Left lobe of liver (tissue), 2 donors: ENCODE measurements around the gene ROBO1. TPM values are rescaled to one million over a fixed set of nuclear protein-coding genes. Genes with fewer than 3 reads are reported as not detected.
"Not testable (repeated sequence)": the region's sequence is repeated elsewhere in the genome, so short reads cannot be mapped to it uniquely, and the experiment has no call there.

Source experiments
- ATAC-seq: fragments of 200-7000 bp; cut with Tn5 transposase; one replicate; pipeline ENCODE4 v1.9.1; 2020; ENCODE audit warnings: mild to moderate bottlenecking, moderate library complexity
- DNase-seq: peaks from one replicate; pipeline ENCODE4 v3.0.0-alpha.2; 2020; ENCODE audit warnings: low spot score
- total RNA-seq: library from RNA; stranded (reverse); gene quantifications from one replicate; pipeline ENCODE4 v1.2.1, GENCODE V29; 2021
- donor health status: DM: no; HTN: no; CAD: no; lungs with moderate emphysema.
- donor health status: DM: no; HTN: yes; CAD: no.

The ROBO1 gene
- total RNA-seq, 1 donor from 2014 or later: 3.1 TPM

DNA sequence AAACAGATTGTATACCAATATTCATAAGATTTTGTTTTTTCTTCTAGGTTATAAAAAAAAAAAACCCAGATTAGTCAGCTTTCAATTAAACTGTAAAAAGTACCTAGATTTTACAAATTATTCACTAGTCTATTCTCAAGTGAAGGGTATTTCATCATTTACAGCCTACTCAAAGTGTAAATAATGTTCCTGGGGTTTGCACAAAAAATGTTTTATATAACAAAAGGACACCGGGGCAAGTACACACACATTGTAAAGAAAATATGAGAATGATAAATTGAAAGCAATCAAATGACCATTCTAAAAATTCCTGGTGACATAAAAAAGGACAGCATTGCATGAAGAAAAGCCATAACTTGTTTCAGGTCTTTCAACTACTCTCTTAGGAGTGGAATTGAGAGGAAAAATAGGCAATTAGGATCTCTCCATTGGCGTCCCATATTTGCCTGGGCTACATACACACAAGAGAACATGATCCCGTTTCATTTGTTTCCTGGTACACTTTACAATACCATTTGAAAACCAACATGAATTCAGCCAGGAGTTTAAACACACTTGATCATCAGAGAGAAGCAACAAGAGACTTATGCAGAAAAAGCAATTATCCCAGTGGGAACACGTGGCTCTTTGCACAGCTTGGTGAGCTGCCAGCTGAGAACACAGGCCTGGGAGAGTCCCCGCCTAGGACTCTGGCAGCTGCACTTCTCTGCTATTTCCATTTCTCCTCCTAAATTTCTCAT lies 1039.2 kb downstream of the ROBO1 start:
- ATAC-seq: peak; percentile 44
- peak; percentile 47 for DNase-seq

DNA sequence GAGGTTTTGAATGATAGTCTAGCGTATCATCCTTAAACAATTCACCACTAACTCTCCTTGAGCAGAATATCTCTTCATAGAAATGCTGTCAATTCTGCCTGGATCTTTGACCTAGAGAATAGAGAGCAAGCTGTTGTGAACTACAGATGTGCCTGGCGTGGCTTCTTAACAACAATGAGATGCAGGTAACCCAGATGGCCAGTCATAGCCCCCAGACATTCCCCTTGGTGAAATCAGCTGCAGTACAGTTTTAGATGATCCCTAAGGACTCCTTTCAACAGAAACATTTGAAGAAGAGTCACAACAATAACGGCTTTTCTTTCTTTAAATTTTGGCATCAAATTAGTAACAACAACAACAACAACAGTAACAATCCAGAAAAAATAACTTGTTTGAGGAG lies 1041.3 kb downstream of the ROBO1 start:
- no peak for ATAC-seq
- no peak for DNase-seq

DNA sequence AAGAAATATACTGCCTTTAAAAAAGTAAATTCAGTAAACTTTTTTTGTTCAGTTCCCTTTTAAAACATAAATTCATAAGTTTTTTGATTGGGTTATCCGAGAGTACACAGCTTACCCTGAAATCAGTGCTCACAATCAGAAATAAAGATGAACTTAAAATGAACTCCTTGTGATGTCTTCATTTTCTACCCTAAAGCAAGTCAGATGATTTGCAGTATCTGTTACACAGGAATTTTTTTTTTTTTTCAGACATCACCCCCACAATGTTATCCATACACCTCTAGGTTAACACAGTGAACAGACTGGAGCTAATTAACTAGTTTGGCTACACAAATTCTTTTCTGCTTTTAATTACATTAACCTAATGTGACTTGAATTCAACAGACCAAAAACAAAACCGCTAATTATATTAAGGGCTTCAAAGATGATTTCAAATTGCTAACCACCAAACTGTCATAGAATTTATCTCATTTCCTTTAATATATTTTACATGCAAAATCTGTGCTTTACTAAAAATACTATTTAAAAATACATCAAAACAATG lies 1042.0 kb downstream of the ROBO1 start:
- no peak for DNase-seq

DNA sequence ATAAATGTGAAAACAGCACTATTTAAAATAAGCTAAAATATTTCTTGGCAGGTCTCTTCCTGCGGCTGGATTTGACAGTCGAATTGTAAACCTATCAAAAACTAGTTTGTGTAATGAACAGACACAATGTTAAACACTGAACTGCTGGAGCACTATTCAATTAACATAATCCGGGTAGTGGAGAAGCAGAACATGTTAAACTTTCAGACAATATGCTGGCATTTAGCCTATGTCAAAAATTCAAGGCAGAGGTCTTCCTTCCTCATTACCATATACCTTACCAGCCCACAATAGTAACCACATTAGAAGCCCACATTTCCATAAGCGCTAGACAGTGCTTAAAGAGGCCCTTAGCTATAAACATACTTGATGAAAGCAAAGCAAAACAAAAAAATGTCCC lies 1042.9 kb downstream of the ROBO1 start:
- ATAC-seq (no peak), DNase-seq (no peak)

More for the DNA sequence above, 1042.0 kb downstream of the ROBO1 start:
- no peak for ATAC-seq

DNA sequence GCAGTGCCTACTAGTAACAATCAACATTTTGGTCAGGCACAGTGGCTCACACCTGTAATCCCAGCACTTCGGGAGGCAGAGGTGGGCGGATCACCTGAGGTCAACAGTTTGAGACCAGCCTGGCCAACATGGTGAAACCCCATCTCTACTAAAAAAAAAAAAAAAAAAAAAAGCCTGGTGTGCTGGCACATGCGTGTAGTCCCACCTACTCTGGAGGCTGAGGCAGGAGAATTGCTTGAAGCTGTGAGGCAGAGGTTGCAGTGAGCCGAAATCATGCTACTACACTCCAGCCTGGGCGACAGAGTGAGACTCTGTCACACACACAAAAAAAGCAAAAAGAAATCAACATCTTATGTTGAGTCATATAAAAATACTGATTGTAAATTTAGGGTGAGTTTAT lies 1043.4 kb downstream of the ROBO1 start:
- DNase-seq, ATAC-seq: not testable (repeated sequence)

DNA sequence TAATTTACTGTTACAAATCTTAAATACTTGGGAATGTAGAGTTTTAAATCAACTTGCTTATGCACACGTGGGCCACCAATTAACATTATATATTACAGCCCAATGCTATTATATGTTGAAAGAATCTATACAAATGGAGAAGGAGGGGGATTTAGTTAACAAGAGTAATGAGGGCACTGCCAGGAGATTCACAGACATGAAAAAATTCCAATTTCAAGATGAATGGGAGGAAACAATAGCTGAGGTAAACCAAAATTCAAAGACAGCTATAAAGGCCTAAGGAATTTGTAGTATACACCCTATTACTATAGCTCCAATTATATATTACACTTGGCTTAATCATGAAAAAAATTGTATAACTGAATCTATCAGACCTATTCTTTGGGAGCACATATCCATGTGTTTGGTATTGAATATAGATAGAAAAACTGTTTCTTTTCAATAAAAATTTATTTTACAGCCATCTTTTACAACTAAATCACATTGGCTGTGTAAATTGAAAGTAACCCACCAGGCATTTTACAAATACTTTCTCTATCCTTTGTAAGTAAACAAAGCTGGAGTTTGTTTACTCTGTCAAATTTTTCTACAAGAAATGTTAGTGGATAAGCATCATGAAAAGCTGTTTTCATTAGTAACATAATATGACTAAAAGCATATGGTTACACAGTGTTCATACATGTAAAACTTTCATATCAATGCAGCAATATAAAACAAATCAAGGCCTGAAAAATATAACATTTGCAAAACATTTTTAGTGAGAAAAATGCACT lies 1045.8 kb downstream of the ROBO1 start:
- ATAC-seq: no peak

DNA sequence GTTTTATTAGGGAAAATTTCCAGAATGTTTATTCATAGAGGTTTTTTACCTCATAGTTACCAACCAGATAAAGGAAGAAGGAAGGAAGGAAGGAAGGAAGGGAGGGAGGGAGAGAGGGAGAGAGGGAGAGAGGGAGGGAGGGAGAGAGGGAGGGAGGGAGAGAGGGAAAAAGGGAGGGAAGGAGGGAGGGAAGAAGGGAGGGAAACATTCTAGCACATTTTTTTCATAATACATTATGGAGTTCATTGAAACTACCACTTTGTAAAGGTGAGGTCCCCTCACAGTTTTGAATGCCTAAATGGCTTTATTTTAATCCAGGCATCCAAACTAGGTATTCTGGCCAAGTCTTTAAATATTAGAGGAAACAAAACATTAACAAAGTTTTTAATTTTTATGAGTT lies 1049.1 kb downstream of the ROBO1 start:
- no peak for DNase-seq

More for the DNA sequence above, 1045.8 kb downstream of the ROBO1 start:
- DNase-seq: no peak

DNA sequence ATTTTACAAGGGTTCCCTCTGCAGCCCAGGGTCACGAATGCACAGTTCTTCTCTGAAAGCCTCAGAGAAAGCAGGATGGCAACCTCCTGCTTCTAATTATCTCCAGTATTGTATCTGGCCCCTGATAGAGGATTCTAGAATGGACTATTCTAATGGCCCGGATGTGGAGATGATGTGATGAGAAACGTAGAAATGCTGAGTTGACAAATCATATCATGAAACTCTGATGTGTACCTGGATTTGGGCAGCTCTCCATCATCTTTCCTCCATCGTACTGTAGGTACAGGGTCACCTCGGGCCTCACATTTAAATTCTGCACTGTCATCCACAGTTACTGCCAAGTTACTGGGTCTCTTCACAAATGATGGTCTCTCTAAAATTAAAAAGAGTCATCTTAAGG lies 1050.8 kb downstream of the ROBO1 start:
- ATAC-seq (no peak), DNase-seq (no peak)

More for the DNA sequence above, 1049.1 kb downstream of the ROBO1 start:
- no peak for ATAC-seq

DNA sequence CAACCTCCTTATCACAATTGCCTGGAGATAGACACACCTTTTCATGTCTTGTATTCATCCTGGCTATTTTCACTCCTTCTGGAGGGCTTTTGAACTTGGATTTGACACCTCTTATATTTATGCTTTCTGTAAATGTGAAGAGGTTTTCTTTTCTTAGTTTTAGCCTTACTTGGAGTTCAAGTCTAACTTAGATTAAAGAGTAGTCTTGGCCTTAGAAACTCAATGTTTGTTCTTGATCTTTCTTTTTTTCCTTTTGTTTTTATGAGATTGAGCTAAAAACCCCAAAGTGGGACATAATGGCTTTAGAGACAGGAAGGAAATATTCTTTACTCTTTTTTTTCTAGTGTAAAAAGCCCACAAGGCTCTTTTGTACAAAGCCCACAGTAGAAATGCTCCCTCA lies 1054.9 kb downstream of the ROBO1 start:
- DNase-seq (no peak), ATAC-seq (no peak)

DNA sequence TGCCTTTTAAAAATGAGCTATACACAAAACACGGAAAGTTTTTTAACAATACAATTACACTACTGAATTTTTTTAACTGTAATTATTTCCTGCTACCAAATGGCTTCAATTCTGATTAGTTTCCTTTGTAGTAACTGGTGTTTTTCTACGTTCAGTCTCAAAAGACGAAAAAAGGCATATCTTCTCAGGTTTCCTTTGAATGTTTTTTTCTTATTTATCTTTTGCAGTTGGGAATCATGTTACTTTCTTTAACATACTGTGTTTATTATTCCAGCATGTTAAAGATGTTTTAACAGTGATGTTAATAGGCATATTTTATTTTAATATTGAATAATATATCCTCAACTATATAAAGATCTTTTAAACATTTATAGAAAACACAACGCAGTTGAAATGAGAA lies 1055.5 kb downstream of the ROBO1 start:
- ATAC-seq (no peak), DNase-seq (no peak)

DNA sequence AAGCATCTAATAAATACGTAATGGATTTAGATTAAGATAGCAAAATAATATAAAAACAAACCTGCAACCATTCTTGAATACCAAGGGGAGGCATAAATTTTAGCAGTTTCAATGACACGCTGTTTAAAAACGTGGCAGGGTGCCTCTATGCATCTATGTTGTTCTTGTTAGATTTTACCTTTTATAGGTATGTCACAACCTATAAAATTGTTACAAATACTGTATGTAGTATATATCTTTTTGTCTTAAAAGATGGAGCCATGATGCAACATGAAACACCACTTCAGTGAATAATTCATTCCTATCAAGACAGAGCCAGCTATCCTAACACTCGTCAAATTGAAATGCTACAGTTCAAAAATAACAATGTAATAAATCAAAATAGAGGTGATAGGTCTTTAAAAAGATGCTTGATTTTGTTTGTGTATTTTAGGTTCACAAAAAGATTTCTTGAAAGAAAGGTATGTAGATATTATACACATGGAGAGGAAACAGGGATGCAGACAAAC lies 1059.2 kb downstream of the ROBO1 start:
- ATAC-seq (no peak), DNase-seq (no peak)

DNA sequence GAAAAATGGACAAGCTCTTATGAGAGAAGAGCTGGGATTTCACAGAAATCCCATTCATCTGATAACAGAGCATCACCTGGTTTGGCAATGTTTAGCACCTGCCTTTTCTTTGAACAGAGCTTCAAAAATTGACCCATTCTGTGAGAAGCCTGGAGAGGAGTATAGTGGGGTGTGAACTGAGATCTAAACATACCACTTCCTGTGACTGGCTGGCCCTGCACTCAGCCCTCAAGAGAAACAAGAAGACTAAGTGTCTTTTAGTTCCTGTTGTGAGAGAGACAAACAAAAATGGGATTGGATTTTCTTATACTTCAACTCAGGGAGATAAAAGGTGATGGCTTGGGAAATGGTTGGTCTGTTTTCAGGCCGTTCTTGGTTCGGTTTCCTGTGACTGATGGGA lies 1060.2 kb downstream of the ROBO1 start:
- DNase-seq (no peak), ATAC-seq (no peak)

DNA sequence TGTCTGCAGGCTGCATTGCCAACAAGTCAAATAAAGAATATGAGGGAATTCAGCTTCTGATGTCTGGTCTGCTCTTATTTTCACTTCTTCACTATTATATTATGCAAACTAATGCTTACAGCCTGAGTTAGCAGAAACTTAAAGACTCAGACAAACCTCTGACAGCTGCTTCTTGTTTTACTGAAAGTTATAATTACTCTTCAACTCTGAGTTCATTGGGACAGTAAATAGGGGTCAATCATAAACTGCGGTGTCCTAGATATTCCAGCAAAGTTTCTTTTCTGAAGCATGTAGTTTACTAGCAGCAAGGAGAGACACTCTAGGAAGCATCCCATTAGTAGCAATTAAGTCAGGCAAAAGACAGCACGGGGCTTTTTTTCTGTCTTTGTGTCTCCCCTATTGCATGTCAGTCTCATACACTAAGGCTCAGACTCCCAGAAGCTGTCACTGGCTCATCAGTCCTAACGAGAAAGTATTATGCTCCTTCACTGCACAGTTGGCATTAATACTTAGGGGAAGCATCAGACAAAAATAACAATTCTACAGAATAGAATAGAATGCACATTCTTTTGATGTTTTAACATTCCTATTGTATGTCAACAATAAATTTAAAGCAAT lies 1060.8 kb downstream of the ROBO1 start:
- DNase-seq: no peak
- no peak for ATAC-seq

DNA sequence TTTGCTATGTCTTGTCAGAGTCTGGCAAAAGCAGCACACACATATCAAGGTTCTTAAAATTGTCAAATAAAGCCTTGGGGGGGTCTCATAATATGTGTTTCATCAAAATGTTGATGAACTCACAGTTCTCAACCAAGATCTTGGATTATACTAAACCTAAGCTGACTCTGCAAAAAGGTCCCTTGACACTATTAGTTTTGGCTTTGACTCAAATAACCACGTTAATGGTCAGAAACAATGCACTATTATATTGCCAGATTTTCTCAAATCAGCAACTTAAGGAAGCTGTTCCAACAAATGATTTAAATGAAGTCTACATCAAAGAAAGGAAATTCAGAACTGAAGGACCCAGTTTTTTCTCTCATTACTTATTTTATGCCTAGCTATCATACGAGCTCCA lies 1063.9 kb downstream of the ROBO1 start:
- DNase-seq (no peak), ATAC-seq (no peak)

DNA sequence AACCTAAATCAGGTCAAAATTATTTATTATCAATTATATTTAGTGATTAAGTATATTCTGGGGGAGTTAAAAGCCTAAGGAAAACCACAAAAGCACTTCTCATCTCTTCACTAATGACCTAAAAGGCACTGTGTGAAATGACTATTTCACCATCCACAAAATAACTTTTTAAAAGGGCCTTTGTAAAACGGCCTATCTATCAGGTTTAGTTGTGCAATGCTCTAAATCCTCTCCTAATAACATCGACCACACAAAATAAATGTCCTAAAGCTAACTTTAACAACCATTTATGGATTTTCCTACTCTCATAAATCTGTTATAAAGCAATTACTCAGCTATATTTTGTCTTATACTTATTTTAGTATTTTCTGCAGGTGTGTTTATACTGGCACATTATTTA lies 1066.3 kb downstream of the ROBO1 start:
- ATAC-seq (no peak), DNase-seq (no peak)

DNA sequence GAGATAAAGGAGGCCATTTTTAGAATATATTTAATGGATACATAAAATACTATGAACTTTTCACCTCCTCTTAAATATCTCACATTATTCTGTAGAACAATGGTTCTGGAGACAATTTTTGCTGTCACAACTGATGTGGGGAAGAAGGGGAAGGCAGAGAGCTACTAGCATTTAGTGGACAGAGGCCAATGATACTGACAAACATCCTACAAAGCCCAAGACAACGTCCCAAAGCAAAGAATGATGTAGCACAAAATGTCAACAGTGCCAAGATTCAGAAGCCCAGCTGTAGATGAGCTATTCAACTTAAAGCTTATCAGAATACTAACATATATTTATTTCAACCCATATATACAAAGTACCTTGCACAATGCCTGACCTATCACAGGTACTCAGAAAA lies 1069.4 kb downstream of the ROBO1 start:
- DNase-seq: no peak
- ATAC-seq: no peak

DNA sequence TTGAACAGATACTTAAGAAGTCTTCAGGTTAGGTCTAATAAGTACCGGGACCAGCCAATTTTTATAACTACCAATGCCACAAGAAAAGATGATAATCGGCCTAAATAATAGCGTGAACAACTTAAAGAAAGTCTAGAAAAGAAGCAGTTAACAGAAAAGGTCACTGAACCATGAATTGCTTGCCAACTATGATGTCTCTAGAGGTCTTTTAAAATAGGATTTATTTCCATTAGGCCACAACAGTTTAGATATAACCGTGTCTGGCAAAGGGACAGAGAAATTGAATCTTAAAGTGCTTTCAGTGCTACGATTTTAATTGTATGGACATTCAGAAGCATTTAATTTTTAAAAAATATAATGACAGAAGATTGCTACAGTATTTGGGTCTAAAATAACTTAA lies 1070.4 kb downstream of the ROBO1 start:
- ATAC-seq: no peak
- DNase-seq: no peak

DNA sequence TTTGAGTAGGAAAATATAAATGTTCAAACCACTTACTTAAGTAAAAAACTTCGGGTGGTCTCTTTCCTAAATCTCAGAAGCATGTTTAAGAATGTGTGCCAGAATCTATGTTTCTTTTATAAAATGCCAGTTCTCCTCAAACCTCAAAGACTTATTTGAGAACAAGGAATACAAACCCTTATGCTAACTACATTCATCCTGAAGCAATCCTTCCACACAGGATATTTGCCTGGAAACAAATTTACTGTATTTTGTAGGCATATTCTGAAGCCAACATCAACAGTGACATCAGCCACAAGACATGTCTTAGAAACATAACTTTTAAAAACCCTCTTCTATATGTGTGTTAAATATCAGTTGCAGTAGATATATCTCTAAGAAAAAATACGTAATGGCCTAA lies 1077.0 kb downstream of the ROBO1 start:
- ATAC-seq (no peak), DNase-seq (no peak)

DNA sequence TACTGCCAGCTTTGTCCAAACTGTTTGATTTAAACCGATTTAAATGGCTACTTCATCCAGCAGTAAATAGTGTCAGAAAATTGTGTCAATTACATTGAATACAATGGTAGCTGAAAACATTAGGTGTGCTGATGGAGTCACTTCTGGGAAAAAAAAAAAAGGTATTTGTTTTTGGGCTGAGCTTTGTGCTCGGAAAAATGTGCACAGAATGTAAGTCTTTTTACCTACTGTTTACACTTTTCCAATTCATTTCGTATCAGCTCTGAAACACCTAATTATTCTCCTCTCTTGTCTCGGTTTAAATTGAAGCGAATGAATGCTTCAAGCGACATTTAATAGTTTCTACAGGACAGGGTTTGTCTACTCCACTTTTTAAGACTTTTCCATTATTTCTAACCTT lies 1078.4 kb downstream of the ROBO1 start:
- DNase-seq (no peak), ATAC-seq (no peak)

DNA sequence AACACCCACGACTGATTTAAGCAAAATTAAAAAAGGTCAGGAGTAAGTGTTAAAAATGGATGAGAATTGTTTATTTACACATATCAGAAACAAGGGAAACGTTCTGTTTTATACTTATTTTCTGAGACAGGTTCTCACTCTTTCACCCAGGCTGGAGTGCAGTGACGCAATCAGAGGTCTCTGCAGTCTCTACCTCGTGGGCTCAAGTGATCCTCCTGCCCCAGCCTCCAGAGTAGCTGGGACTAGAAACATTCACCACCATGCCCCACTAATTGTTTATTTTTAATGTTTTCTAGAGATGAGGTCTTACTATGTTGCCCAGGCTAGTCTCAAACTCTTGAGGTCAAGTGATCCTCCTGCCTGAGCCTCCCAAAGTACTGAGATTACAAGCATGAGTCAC lies 1080.3 kb downstream of the ROBO1 start:
- no peak for ATAC-seq
- no peak for DNase-seq

DNA sequence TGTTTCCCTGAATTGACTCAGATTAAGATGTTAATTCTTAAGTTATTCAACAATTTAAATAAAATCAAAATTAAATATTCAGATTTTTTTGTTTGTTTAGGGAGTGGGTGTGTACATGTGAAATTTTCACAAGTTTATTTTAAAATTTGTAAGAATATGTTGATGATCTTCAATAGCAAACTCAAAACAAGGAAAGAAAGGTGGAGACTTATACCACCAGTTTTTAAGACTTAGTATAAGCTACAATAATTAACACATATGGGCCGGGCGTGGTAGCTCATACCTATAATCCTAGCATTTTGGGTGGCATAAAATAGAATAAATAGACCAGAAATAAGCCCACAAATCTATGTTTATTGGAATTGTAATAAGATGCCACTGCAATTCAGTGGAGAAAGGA lies 1084.5 kb downstream of the ROBO1 start:
- DNase-seq (no peak), ATAC-seq (no peak)
